PC-3 (cell line): ENCODE data around the gene PPM1L. TPM values are rescaled to one million over a fixed set of nuclear protein-coding genes. Genes with fewer than 3 reads are reported as not detected.

Source experiments
- ATAC-seq: fragments of 200-7000 bp; cut with Tn5 transposase; 2 replicates; pipeline ENCODE4 v1.9.1; 2020; ENCODE audit warnings: mild to moderate bottlenecking, moderate library complexity
- BruUV-seq: library from RNA; stranded (reverse); fragments of 400-500 nt; replicated peaks from 2 replicates; lab custom pipeline; 2021; lab: Mats Ljungman, UMichigan
- CTCF ChIA-PET: fragments of 300-600 bp; sonication (Branson Sonifier 250); formaldehyde crosslinking; loops from one replicate; lab custom pipeline; 2022; ENCODE audit warnings: antibody characterized with exemption; lab: Charles Lee
- POLR2A ChIA-PET: fragments of 300-600 bp; sonication (Branson Sonifier 250); formaldehyde crosslinking; loops from one replicate; lab custom pipeline; 2022; ENCODE audit warnings: antibody characterized with exemption; ENCODE audit not compliant: unreplicated experiment; lab: Charles Lee
- DNase-seq: peaks from one replicate; pipeline ENCODE4 v3.0.0-alpha.2; 2015
- H2AFZ ChIP-seq: fragments of 300-600 bp; sonication (generic); 2 replicates; pipeline ENCODE4 v1.6.0; 2016; ENCODE audit warnings: antibody characterized with exemption, low read length
- H3F3A ChIP-seq: fragments of 300-600 bp; sonication (generic); one replicate; pipeline ENCODE4 v1.6.0; 2017; ENCODE audit warnings: antibody characterized with exemption, low read length, control low read depth, mild to moderate bottlenecking; ENCODE audit not compliant: unreplicated experiment
- H3K27ac ChIP-seq: fragments of 300-600 bp; sonication (generic); 2 replicates; pipeline ENCODE4 v1.5.1; 2016; ENCODE audit warnings: mild to moderate bottlenecking, low read length
- H3K27me3 ChIP-seq: fragments of 300-600 bp; sonication (generic); 2 replicates; pipeline ENCODE4 v1.6.1; 2016; ENCODE audit warnings: low read length, mixed read lengths
- H3K36me3 ChIP-seq: fragments of 300-600 bp; sonication (generic); 2 replicates; pipeline ENCODE4 v1.6.1; 2016; ENCODE audit warnings: low read depth, mixed run types, low read length, mixed read lengths
- H3K4me1 ChIP-seq: fragments of 300-600 bp; sonication (generic); 2 replicates; pipeline ENCODE4 v1.5.1; 2016; ENCODE audit warnings: low read length; ENCODE audit not compliant: insufficient read depth
- H3K4me2 ChIP-seq: fragments of 300-600 bp; sonication (generic); 2 replicates; pipeline ENCODE4 v1.6.0; 2016; ENCODE audit warnings: low read length
- H3K4me3 ChIP-seq: fragments of 300-600 bp; sonication (generic); 2 replicates; pipeline ENCODE4 v1.5.1; 2016; ENCODE audit warnings: mild to moderate bottlenecking, low read length, mixed read lengths
- H3K79me2 ChIP-seq: fragments of 300-600 bp; sonication (generic); 2 replicates; pipeline ENCODE4 v1.6.1; 2017; ENCODE audit warnings: low read length, mixed read lengths
- H3K9ac ChIP-seq: fragments of 300-600 bp; sonication (generic); 2 replicates; pipeline ENCODE4 v1.6.0; 2016; ENCODE audit warnings: mild to moderate bottlenecking, low read length
- H3K9me2 ChIP-seq: fragments of 300-600 bp; sonication (generic); replicated peaks from 2 replicates; pipeline ENCODE4 v1.6.1; 2016; ENCODE audit warnings: mixed run types, low read length, mixed read lengths
- H3K9me3 ChIP-seq: fragments of 300-600 bp; sonication (generic); 2 replicates; pipeline ENCODE4 v1.6.1; 2016; ENCODE audit warnings: low read length, mixed read lengths
- H4K20me1 ChIP-seq: fragments of 300-600 bp; sonication (generic); 2 replicates; pipeline ENCODE4 v1.6.1; 2016; ENCODE audit warnings: low read length, mixed read lengths
- CTCF ChIP-seq: fragments of 300-600 bp; sonication (generic); conservative IDR thresholded peaks from 2 replicates; pipeline ENCODE4 v1.5.1; 2017; ENCODE audit warnings: antibody characterized with exemption, low read depth, mild to moderate bottlenecking, low read length
- EZH2 ChIP-seq: fragments of 300-600 bp; sonication (generic); IDR thresholded peaks from one replicate; pipeline ENCODE4 v1.6.1; 2017; ENCODE audit warnings: antibody characterized with exemption, mild to moderate bottlenecking, low read length; ENCODE audit not compliant: unreplicated experiment
- EZH2phosphoT487 ChIP-seq: fragments of 300-600 bp; sonication (generic); IDR thresholded peaks from 2 replicates; pipeline ENCODE4 v1.6.1; 2018; ENCODE audit warnings: mild to moderate bottlenecking, antibody characterized with exemption, low read length, borderline replicate concordance
- intact Hi-C: fragments of 100-400 bp; cut with micrococcal nuclease; formaldehyde crosslinking; loops from 2 replicates; pipeline ENCODE4 v1.9.0; 2023
- total RNA-seq: library from RNA; depleted of rRNA; stranded (reverse); fragments of >200 nt; gene quantifications from 2 replicates; pipeline ENCODE4 v1.2.3, GENCODE V29; 2014

PPM1L gene
- total RNA-seq, 1 experiment from 2014 or later: 7.0 TPM

GRCh38 chr3:160796813-160797164, 40.8 kb downstream of the PPM1L start:
- Histone ChIP-seq H3K27ac (no peak overlapping the region), H3K4me3 (no peak overlapping the region), H3F3A (no peaks in the 10 kb centered on the region), H4K20me1 (no peaks in the 10 kb centered on the region), H3K9me3 (no peaks in the 10 kb centered on the region), H3K9me2 (no peaks in the 10 kb centered on the region), H2AFZ (no peak overlapping the region), H3K79me2 (no peaks in the 10 kb centered on the region), H3K4me1 (no peaks in the 10 kb centered on the region), H3K4me2 (no peak overlapping the region), H3K27me3 (no peaks in the 10 kb centered on the region), H3K9ac (no peak overlapping the region), H3K36me3 (no peaks in the 10 kb centered on the region)
- TF ChIP-seq EZH2: no peak
- TF ChIP-seq CTCF: no peak
- no peak for TF ChIP-seq EZH2phosphoT487
- DNase-seq: no peak
- ChIA-PET CTCF (no interaction called here), POLR2A (no interaction called here)
- ATAC-seq: no peak
- intact Hi-C loops: no loop called here
- BruUV-seq: no TSS peak

DNA sequence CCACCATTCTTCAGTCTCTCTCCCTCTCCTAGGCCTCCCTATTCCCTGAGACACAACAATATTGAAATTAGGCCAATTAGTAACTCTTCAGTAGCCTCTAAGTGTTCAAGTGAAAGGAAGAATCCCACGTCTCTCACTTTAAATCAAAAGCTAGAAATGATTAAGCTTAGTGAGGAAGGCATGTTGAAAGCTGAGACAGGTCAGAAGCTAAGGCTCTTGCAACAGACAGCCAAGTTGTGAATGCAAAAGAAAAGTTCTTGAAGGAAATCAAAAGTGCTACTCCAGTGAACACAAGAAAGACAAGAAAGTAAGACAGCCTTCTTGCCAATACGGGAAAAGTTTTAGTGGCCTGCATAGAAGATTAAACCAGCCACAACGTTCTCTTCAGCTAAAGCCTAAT, 41.3 kb downstream of the PPM1L start:
- no peak overlapping the region for H2AFZ ChIP-seq
- POLR2A ChIA-PET: no interaction called here
- DNase-seq: no peak
- no peak for ATAC-seq
- no peaks in the 10 kb centered on the region for H3K4me1 ChIP-seq
- H3K9me3 ChIP-seq: no peaks in the 10 kb centered on the region
- intact Hi-C loops: no loop called here
- no peak overlapping the region for H3K4me2 ChIP-seq
- TF ChIP-seq EZH2phosphoT487: no peak
- no peak for TF ChIP-seq CTCF
- no peak for TF ChIP-seq EZH2
- no TSS peak for BruUV-seq
- no peaks in the 10 kb centered on the region for H4K20me1 ChIP-seq
- H3K36me3 ChIP-seq: no peaks in the 10 kb centered on the region
- H3K9me2 ChIP-seq: no peaks in the 10 kb centered on the region
- H3K27me3 ChIP-seq: no peaks in the 10 kb centered on the region
- H3K9ac ChIP-seq: no peak overlapping the region
- CTCF ChIA-PET: no interaction called here
- H3K27ac ChIP-seq: no peak overlapping the region
- H3F3A ChIP-seq: no peaks in the 10 kb centered on the region
- H3K4me3 ChIP-seq: no peak overlapping the region
- no peaks in the 10 kb centered on the region for H3K79me2 ChIP-seq

- Histone ChIP-seq H2AFZ (no peak overlapping the region), H4K20me1 (no peaks in the 10 kb centered on the region), H3K4me1 (no peaks in the 10 kb centered on the region), H3K79me2 (no peaks in the 10 kb centered on the region), H3K9me2 (no peaks in the 10 kb centered on the region), H3K4me2 (no peak overlapping the region), H3K9me3 (no peaks in the 10 kb centered on the region), H3K36me3 (no peaks in the 10 kb centered on the region), H3F3A (no peaks in the 10 kb centered on the region), H3K27me3 (no peaks in the 10 kb centered on the region), H3K27ac (no peak overlapping the region), H3K4me3 (no peak overlapping the region), H3K9ac (no peak overlapping the region)
- ATAC-seq (peak; percentile 71), DNase-seq (peak; percentile 33)
- no peak for TF ChIP-seq EZH2phosphoT487
- no peak for TF ChIP-seq EZH2
- no peak for TF ChIP-seq CTCF
- CTCF ChIA-PET: no interaction called here
- BruUV-seq: no TSS peak
- POLR2A ChIA-PET: no interaction called here
- intact Hi-C loops: no loop called here
These were observed 45.5 kb downstream of the PPM1L start for GRCh38 chr3:160801386-160802118.
